K562 (cell line): ENCODE measurements around the gene VPS45. TPM values are rescaled to one million over a fixed set of nuclear protein-coding genes. Genes with fewer than 3 reads are reported as not detected.

Experiments used
- BRD9 ChIP-seq: fragments of 450-650 bp; IDR thresholded peaks from 2 replicates; pipeline ENCODE4 v1.6.1; 2018; ENCODE audit warnings: low read depth; ENCODE audit not compliant: partially characterized antibody
- CBX5 ChIP-seq: IDR thresholded peaks from 2 replicates; pipeline ENCODE4 v1.6.1; 2014; ENCODE audit warnings: low read depth, borderline replicate concordance
- CHD7 ChIP-seq: fragments of 200-600 bp; sonication (generic); IDR thresholded peaks from one replicate; pipeline ENCODE4 v1.6.1; 2012; ENCODE audit warnings: mild to moderate bottlenecking, low read depth, low read length, inconsistent platforms
- CTBP1 ChIP-seq: fragments of 450-650 bp; IDR thresholded peaks from 2 replicates; pipeline ENCODE4 v1.6.1; 2016; ENCODE audit warnings: borderline replicate concordance
- MTA2 ChIP-seq: fragments of 450-650 bp; IDR thresholded peaks from 2 replicates; pipeline ENCODE4 v1.6.1; 2016; ENCODE audit warnings: low read depth
- MYC ChIP-seq, 2 experiments: fragments of 250-450 bp in 1 of 2; sonication (Bioruptor Pico) in 1 of 2; IDR thresholded peaks; 2 replicates each; pipeline versions ENCODE4 v1.5.1 to v1.6.1; 2012 to 2021; ENCODE audit warnings: low read depth in 2 of 2, borderline replicate concordance in 1 of 2, improper control_type of control experiment in 1 of 2, low read length in 1 of 2, mild to moderate bottlenecking in 1 of 2, moderate library complexity in 1 of 2
- NR4A1 ChIP-seq, 2 experiments: fragments of 250-450 bp in 1 of 2; fragments of 450-650 bp in 1 of 2; sonication (Bioruptor Pico) in 1 of 2; IDR thresholded peaks; 2 replicates each; pipeline versions ENCODE4 v1.4.0 to v1.6.1; 2016 to 2020; ENCODE audit warnings: mild to moderate bottlenecking in 2 of 2, missing compliant biosample characterization in 1 of 2, missing genetic modification characterization in 1 of 2, moderate library complexity in 1 of 2
- RBM17 ChIP-seq: fragments of 200-400 bp; formaldehyde crosslinking; IDR thresholded peaks from 2 replicates; pipeline ENCODE4 v1.6.1; 2017; ENCODE audit warnings: low read depth, mild to moderate bottlenecking, low read length, borderline replicate concordance
- SLC30A9 ChIP-seq: fragments of 250-450 bp; sonication (Bioruptor Pico); IDR thresholded peaks from 2 replicates; pipeline ENCODE4 v1.8.0; 2022; ENCODE audit warnings: mild to moderate bottlenecking, moderate library complexity
- SMARCA5 ChIP-seq: fragments of 450-650 bp; IDR thresholded peaks from 2 replicates; pipeline ENCODE4 v1.6.1; 2016
- ZMIZ1 ChIP-seq, 2 experiments: fragments of 150-350 bp in 1 of 2; IDR thresholded peaks; 2 replicates each; pipeline ENCODE4 v1.6.1; 2012 to 2016; ENCODE audit warnings: low read depth in 2 of 2, low read length in 2 of 2, mild to moderate bottlenecking in 1 of 2, moderate library complexity in 1 of 2
- polyA plus RNA-seq, 8 experiments: library from polyadenylated mRNA; depleted of rRNA in 4 of 8; stranded (reverse) in 5 of 8; unstranded in 3 of 8; fragments of >200 nt; fragmentation: Nextera tagmentation in 2 of 8; fragmentation: Illumina TruSeq in 1 of 8; extraction: Ambion mirVana in 2 of 8; extraction: Trizol in 1 of 8; gene quantifications; 2 replicates each; pipeline versions ENCODE4 v1.2.1 to v1.2.3, GENCODE V29; 2011 to 2014; ENCODE audit warnings: inconsistent platforms in 1 of 8, missing spikeins in 1 of 8
- total RNA-seq, 7 experiments: library from RNA; depleted of rRNA in 6 of 7; stranded (reverse); fragments of >200 nt in 6 of 7; fragmentation: Illumina TruSeq in 2 of 7; extraction: Trizol in 2 of 7; gene quantifications; 2 replicates each; pipeline versions ENCODE4 v1.2.1 to v1.2.3, GENCODE V29; 2011 to 2021; ENCODE audit warnings: low replicate concordance in 1 of 7

Gene VPS45
- total and polyA plus RNA-seq, 9 of the 15 experiments (the other 6 are each of a cell fraction or from before 2014, with no cell fraction given) = 17.9 to 48.2 (median 34.4) TPM

GRCh38 chr1:150067184-150068108 is at the start of gene VPS45 (continued):
- TF ChIP-seq CHD7 (no peak), MYC (IDR thresholded peaks at IDR 0.05; ENCODE audit: low read depth, low read length) (peak; percentile 80; the same call in 1 of the 2 replicates), MYC (CRISPR knock-in tag; IDR thresholded peaks at IDR 0.05; ENCODE audit: borderline replicate concordance, low read depth) (peak; percentile 89), CBX5 (no peak), RBM17 (no peak), NR4A1 (CRISPR knock-in tag; IDR thresholded peaks at IDR 0.05) (no peak), NR4A1 (tag; IDR thresholded peaks at IDR 0.05) (no peak), ZMIZ1 (IDR thresholded peaks at IDR 0.05; ENCODE audit: low read depth in 2 of 2, low read length in 2 of 2) (no peak), MTA2 (no peak), CTBP1 (peak; percentile 74), SMARCA5 (no peak), BRD9 (peak; percentile 41), SLC30A9 (CRISPR knock-in tag) (no peak)
